PC-9 (cell line): ENCODE measurements around the gene FBN1. TPM values are rescaled to one million over a fixed set of nuclear protein-coding genes. Genes with fewer than 3 reads are reported as not detected.

Source experiments
- BruUV-seq: library from RNA; stranded (reverse); fragments of 400-500 nt; replicated peaks from 2 replicates; lab custom pipeline; 2021; lab: Mats Ljungman, UMichigan
- CTCF ChIA-PET: fragments of 300-600 bp; sonication (Branson Sonifier 250); formaldehyde crosslinking; loops from one replicate; lab custom pipeline; 2022; ENCODE audit warnings: antibody characterized with exemption; lab: Charles Lee
- POLR2A ChIA-PET: fragments of 300-600 bp; sonication (Branson Sonifier 250); formaldehyde crosslinking; loops from one replicate; lab custom pipeline; 2022; ENCODE audit warnings: antibody characterized with exemption; ENCODE audit not compliant: unreplicated experiment; lab: Charles Lee
- DNase-seq, 2 experiments: peaks; one replicate each; pipeline versions ENCODE4 v3.0.0 to v3.0.0-alpha.2; 2015 to 2022; ENCODE audit warnings: mixed read lengths in 1 of 2
- H2AFZ ChIP-seq: fragments of 200-600 bp; sonication (generic); 2 replicates; pipeline ENCODE4 v1.8.1; 2017; ENCODE audit warnings: antibody characterized with exemption
- H3F3A ChIP-seq: fragments of 200-600 bp; sonication (generic); 2 replicates; pipeline ENCODE4 v1.8.1; 2017; ENCODE audit warnings: antibody characterized with exemption, mild to moderate bottlenecking, low read depth; ENCODE audit not compliant: insufficient read depth
- H3K27ac ChIP-seq: fragments of 200-600 bp; sonication (generic); 2 replicates; pipeline ENCODE4 v1.6.1; 2016; ENCODE audit warnings: mixed run types
- H3K27me3 ChIP-seq: fragments of 200-600 bp; sonication (generic); 2 replicates; pipeline ENCODE4 v1.6.1; 2016; ENCODE audit warnings: low read depth, mixed run types; ENCODE audit not compliant: insufficient read depth
- H3K36me3 ChIP-seq: fragments of 200-600 bp; sonication (generic); 2 replicates; pipeline ENCODE4 v1.6.1; 2016; ENCODE audit warnings: low read depth, mixed run types
- H3K4me1 ChIP-seq: fragments of 200-600 bp; sonication (generic); replicated peaks from 2 replicates; pipeline ENCODE4 v1.6.1; 2016; ENCODE audit warnings: mixed run types; ENCODE audit not compliant: insufficient read depth
- H3K4me2 ChIP-seq: fragments of 200-600 bp; sonication (generic); 2 replicates; pipeline ENCODE4 v1.6.1; 2017; ENCODE audit warnings: mixed run types
- H3K4me3 ChIP-seq: fragments of 200-600 bp; sonication (generic); 2 replicates; pipeline ENCODE4 v1.6.1; 2016; ENCODE audit warnings: mixed run types
- H3K79me2 ChIP-seq: fragments of 200-600 bp; sonication (generic); 2 replicates; pipeline ENCODE4 v1.6.1; 2017; ENCODE audit warnings: low read depth, mixed run types
- H3K9me2 ChIP-seq: fragments of 200-600 bp; sonication (generic); 2 replicates; pipeline ENCODE4 v1.8.1; 2017; ENCODE audit warnings: mild to moderate bottlenecking; ENCODE audit not compliant: insufficient read depth
- H3K9me3 ChIP-seq: fragments of 200-600 bp; sonication (generic); 2 replicates; pipeline ENCODE4 v1.8.1; 2016; ENCODE audit warnings: low read depth; ENCODE audit not compliant: insufficient read depth
- H4K20me1 ChIP-seq: fragments of 200-600 bp; sonication (generic); 2 replicates; pipeline ENCODE4 v1.8.1; 2017; ENCODE audit not compliant: insufficient read depth
- EZH2 ChIP-seq: fragments of 200-600 bp; sonication (generic); IDR thresholded peaks from 2 replicates; pipeline ENCODE4 v1.8.0; 2017; ENCODE audit warnings: antibody characterized with exemption, low read depth
- intact Hi-C: fragments of 100-400 bp; cut with micrococcal nuclease; formaldehyde crosslinking; loops from one replicate; pipeline ENCODE4 v1.10.0; 2022; ENCODE audit not compliant: unreplicated experiment
- total RNA-seq: library from RNA; stranded (reverse); gene quantifications from 2 replicates; pipeline ENCODE4 v1.2.3, GENCODE V29; 2021
- TF ChIP-seq, protein P1 (sequence below): fragments of 200-600 bp; sonication (generic); conservative IDR thresholded peaks from 2 replicates; pipeline ENCODE4 v1.6.1; 2017; ENCODE audit warnings: mixed run types, antibody characterized with exemption, mild to moderate bottlenecking, moderate library complexity

The FBN1 gene
- total RNA-seq, 1 experiment from 2014 or later: 1.3 TPM

DNA sequence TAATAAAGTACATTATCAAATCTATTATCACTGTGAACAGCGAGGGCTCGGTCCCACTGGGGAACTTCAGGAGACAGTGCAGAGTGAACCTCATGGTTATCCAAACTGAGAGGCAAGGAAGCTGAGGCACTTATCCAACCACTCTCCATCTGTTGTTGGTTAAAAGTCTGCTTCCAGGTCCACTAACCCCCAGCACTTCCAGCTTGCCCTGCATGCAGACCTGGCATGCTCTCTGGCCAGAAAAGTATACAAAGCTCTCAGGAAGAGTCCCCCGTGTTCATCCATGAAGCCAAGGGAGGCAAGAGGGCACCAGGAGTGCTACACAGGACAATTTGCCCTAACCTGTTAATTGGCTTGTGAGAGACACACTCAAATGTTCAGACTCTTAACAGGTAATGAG is 36.0 kb downstream of the FBN1 start:
- BruUV-seq: no TSS peak
- no peaks in the 10 kb centered on the region for H3F3A ChIP-seq
- H3K4me1 ChIP-seq: no peaks in the 10 kb centered on the region
- ChIA-PET CTCF (no interaction called here), POLR2A (no interaction called here)
- no peak overlapping the region for H3K4me2 ChIP-seq
- no peaks in the 10 kb centered on the region for H3K27me3 ChIP-seq
- H3K9me2 ChIP-seq: no peaks in the 10 kb centered on the region
- H3K79me2 ChIP-seq: no peaks in the 10 kb centered on the region
- intact Hi-C loops: no loop called here
- H2AFZ ChIP-seq: no peak overlapping the region
- H3K9me3 ChIP-seq: no peaks in the 10 kb centered on the region
- no peak for TF ChIP-seq EZH2
- TF ChIP-seq, protein P1, sequence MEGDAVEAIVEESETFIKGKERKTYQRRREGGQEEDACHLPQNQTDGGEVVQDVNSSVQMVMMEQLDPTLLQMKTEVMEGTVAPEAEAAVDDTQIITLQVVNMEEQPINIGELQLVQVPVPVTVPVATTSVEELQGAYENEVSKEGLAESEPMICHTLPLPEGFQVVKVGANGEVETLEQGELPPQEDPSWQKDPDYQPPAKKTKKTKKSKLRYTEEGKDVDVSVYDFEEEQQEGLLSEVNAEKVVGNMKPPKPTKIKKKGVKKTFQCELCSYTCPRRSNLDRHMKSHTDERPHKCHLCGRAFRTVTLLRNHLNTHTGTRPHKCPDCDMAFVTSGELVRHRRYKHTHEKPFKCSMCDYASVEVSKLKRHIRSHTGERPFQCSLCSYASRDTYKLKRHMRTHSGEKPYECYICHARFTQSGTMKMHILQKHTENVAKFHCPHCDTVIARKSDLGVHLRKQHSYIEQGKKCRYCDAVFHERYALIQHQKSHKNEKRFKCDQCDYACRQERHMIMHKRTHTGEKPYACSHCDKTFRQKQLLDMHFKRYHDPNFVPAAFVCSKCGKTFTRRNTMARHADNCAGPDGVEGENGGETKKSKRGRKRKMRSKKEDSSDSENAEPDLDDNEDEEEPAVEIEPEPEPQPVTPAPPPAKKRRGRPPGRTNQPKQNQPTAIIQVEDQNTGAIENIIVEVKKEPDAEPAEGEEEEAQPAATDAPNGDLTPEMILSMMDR: no peak
- no peaks in the 10 kb centered on the region for H4K20me1 ChIP-seq
- no peak for DNase-seq
- H3K4me3 ChIP-seq: no peak overlapping the region
- no peaks in the 10 kb centered on the region for H3K36me3 ChIP-seq
- no peak overlapping the region for H3K27ac ChIP-seq

DNA sequence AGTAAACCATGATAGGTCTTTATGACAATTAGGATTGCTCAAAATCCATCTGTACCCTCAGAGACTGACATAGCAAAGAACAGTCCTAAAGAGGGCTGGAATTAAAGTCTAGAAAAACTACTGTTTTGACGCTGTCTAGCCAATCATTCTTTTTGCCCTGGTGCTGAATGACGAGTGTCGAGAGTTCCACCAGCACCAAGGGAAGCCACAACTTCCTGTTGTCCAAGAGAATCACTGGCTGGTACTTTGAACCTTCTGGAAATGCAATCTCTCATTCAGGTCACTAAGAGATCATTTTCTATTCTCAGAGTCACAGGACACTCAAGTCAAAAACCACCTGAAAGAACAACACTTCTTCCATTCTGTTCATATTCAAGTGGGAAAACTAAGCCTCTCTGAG is 37.7 kb downstream of the FBN1 start:
- Histone ChIP-seq H3K4me2 (no peak overlapping the region), H3K9me3 (no peaks in the 10 kb centered on the region), H4K20me1 (no peaks in the 10 kb centered on the region), H3K27me3 (no peaks in the 10 kb centered on the region), H3K79me2 (no peaks in the 10 kb centered on the region), H3F3A (no peaks in the 10 kb centered on the region), H2AFZ (no peak overlapping the region), H3K9me2 (no peaks in the 10 kb centered on the region), H3K4me3 (no peak overlapping the region), H3K27ac (no peak overlapping the region), H3K4me1 (no peaks in the 10 kb centered on the region), H3K36me3 (no peaks in the 10 kb centered on the region)
- intact Hi-C loops: no loop called here
- ChIA-PET POLR2A (no interaction called here), CTCF (no interaction called here)
- no peak for DNase-seq
- BruUV-seq: no TSS peak
- no peak for TF ChIP-seq EZH2
- TF ChIP-seq, protein P1: no peak

DNA sequence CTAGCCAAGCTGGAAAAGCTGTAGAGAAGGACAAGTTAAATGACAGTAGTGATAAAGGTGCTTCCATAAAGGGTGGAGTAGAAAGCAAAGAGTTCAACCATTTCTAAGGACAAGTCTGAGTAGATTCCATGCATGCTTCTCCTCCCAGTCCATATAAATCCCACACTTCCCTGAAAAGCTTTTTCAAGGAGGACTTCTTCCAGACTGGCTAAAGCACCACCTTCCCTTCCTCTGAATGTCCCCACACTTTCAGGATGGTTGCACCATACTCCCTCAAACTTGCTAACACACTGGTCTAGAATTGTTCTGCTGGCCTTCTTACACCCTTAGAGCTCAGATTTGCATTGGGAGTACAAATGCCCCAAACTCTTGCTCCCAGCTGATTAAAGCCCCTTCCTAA is 40.9 kb downstream of the FBN1 start:
- BruUV-seq: no TSS peak
- Histone ChIP-seq H3K27me3 (no peaks in the 10 kb centered on the region), H3K9me2 (no peaks in the 10 kb centered on the region), H3K9me3 (no peaks in the 10 kb centered on the region), H3K4me1 (no peaks in the 10 kb centered on the region), H4K20me1 (no peaks in the 10 kb centered on the region), H3K36me3 (no peaks in the 10 kb centered on the region), H3K27ac (no peak overlapping the region), H3K4me3 (no peak overlapping the region), H3K79me2 (no peaks in the 10 kb centered on the region), H2AFZ (no peak overlapping the region), H3F3A (no peaks in the 10 kb centered on the region), H3K4me2 (no peak overlapping the region)
- intact Hi-C loops: no loop called here
- CTCF ChIA-PET: no interaction called here
- DNase-seq: no peak
- POLR2A ChIA-PET: no interaction called here
- TF ChIP-seq, protein P1: no peak
- TF ChIP-seq EZH2: no peak
